ENCODE measurements around the gene ST6GALNAC3.

DNA sequence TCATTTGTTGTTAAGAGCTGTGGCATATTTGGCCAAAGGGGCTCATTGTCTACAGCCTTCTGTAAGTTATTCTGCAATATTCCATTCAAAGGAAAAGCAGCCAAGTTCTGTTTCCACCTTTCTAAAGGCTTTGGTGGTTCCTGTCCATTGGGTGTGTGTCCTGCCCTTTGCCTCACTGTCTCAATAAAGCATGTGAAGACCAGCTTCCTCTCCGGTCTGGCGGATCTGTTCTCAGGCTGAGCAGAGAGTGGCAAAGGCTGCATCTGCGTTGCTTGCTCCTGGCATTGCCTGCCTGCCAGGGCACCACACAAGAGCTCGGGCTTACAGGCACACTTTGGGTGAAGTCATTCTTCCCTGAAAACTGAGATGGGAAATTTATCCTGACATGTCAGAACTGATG lies 34.9 kb downstream of the ST6GALNAC3 start:
- TF ChIP-seq ARNT (IDR thresholded peaks at IDR 0.05) (no peak), SP1 (IDR thresholded peaks at IDR 0.05) (no peak), SUZ12 (IDR thresholded peaks at IDR 0.05) (no peak), HDGF (IDR thresholded peaks at IDR 0.05; ENCODE audit: borderline replicate concordance) (no peak), ZNF384 (IDR thresholded peaks at IDR 0.05) (no peak), NFRKB (IDR thresholded peaks at IDR 0.05) (no peak), CTBP1 (IDR thresholded peaks at IDR 0.05; ENCODE audit: borderline replicate concordance) (no peak), FOXA1 (IDR thresholded peaks at IDR 0.05) (no peak), LEF1 (IDR thresholded peaks at IDR 0.05; ENCODE audit: borderline replicate concordance) (no peak)
- TF ChIP-seq, protein P1, sequence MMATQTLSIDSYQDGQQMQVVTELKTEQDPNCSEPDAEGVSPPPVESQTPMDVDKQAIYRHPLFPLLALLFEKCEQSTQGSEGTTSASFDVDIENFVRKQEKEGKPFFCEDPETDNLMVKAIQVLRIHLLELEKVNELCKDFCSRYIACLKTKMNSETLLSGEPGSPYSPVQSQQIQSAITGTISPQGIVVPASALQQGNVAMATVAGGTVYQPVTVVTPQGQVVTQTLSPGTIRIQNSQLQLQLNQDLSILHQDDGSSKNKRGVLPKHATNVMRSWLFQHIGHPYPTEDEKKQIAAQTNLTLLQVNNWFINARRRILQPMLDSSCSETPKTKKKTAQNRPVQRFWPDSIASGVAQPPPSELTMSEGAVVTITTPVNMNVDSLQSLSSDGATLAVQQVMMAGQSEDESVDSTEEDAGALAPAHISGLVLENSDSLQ (IDR thresholded peaks at IDR 0.05) = no peak

All from HEK293T (cell line).